CD4-positive, alpha-beta T cell treated with Interleukin-4 for 1 hour (primary cell): ENCODE measurements around the gene GALNT9.
"Not testable (repeated sequence)": the region's sequence is repeated elsewhere in the genome, so short reads cannot be mapped to it uniquely, and the experiment has no call there.

Source experiments
- DNase-seq, 2 donors: peaks; one replicate each; pipeline ENCODE4 v3.0.0-alpha.2; 2020 to 2022

GALNT9 gene

GRCh38 chr12:132311201-132311915, 18.0 kb downstream of the GALNT9 start:
- DNase-seq: no peak

GRCh38 chr12:132310181-132311040, 19.0 kb downstream of the GALNT9 start:
- DNase-seq: no peak

GRCh38 chr12:132309596-132310086, 19.7 kb downstream of the GALNT9 start:
- no peak for DNase-seq

DNA sequence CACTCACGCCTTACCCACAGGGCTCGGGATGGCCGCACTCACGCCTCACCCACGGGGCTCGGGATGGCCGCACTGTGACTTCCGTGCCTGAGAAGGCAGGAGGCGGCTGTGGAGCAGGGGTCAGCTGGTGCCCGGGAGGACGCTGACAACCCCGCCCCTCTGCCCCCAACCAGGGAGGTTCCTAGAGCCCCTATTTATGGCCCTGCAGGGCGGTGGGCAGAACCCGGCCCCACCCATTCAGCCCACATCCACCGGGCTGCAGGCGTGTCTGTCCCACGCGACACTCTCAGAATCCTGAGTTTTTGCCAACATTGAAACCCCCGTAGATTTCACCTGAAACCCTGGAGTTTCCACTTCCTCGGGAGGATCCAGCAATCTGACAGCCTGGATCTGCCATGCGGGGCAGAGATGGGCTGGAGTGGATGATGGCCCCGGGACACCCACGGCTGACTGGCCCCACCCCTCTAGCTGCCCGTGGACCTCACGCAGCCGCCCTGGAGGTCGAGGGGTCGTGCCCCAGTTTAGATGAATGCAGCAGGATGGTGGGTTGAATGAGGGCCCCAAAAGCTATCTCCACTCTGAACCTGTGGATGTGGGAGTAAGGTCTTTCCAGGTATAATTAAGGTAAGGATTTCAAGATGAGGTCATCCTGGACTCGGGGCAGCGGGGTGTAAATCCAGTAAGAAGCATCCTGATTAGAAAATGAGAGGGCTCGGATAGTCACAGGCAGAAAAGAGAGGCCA, 20.4 kb downstream of the GALNT9 start:
- no peak for DNase-seq

DNA sequence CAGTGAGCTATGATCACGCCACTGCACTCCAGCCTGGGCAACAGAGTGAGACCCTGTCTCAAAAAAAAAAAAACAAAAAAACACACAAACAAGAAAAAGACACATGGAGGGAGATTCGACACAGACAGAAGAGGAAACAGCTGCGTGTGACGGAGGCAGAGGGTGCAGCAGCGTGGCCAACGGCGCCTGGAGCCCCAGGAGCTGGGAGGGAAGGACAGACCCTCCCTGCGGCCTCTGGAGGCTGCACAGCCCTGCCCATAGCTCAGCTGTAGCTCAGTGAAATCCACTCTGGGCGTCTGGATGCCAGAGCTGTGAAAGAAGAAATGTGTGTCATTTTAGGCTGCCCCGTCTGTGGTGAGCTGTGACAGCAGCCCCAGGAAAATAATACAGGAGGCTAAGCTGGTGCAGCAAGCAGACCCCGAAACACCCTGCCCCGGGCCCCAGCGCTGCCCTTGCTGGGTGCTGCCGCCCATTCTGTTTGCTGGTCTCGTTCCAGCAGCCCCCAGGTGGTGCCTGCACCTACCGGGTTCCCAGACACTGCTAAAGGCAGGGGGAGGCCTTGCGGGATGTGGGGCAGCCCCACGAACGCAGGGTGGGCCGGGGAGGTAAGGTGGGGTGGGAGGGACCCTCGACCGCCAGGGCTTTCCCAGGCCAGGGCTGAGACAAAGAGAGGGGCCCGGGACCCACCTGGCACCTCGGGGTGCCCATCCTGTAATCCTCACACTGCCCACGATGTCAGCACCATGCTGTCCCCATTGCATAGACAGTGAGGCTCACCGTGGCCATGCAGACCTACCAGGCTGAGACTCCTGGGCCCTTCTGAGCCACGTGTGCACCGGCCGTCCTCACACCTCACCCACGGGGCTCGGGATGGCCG, 21.2 kb downstream of the GALNT9 start:
- no peak for DNase-seq

- DNase-seq: no peak
These were observed 22.6 kb downstream of the GALNT9 start for GRCh38 chr12:132306885-132307191.

DNA sequence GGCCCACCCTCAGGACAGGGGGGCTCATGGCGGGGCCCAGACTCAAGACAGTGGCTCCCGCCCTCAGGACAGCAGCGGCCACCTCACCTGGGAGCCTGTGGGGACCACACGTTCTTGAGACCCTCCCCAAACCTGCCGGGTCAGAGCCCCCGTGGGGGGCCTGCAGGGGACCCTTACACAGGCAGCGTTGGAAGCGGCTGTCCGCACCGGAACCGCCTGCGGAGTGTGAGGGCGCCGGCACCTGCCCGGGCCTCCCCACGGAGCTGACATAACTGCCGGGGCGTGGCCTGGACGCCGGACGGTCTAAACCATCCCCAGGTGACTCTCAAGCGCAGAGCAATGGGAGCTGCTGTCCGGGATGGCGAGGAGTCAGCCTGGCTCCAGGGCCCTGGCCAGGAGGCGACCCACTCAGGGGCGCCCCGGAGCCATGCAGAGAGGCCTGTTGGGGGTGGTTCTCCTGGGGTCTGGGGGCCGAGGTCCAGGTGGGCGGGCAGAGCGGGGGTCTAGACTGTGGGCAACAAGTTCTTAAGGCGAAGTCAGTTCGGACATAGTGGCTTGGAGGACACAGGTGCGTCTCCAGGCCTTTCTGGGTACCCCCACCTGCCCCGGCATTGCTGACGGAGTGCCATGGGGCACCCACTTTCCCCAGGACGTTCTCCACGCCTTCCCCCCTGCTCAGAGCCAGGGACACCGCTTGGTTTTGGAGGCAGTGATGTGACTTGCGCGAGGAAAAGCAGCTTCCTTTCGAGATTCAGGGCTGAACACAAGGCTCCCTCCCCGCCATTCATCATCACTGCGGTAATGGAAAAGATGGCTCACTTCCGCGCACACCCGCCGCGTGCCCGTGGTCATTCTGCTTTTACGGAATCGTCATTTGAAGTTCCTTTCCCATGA, 23.2 kb downstream of the GALNT9 start:
- no peak for DNase-seq

GRCh38 chr12:132305560-132305966, 23.8 kb downstream of the GALNT9 start:
- no peak for DNase-seq

DNA sequence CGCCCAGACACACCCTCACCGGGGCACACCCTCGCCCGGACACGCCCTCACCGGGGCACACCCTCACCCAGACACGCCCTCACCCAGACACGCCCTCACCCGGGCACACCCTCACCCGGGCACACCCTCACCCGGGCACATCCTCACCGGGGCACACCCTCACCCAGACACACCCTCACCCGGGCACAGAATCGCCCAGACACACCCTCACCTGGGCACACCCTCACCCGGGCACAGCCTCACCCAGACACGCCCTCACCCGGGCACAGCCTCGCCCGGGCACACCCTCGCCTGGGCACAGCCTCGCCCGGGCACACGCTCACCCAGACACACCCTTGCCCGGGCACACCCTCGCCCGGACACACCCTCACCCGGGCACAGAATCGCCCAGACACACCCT, 24.5 kb downstream of the GALNT9 start:
- DNase-seq: not testable (repeated sequence)

- not testable (repeated sequence) for DNase-seq
These were observed 25.5 kb downstream of the GALNT9 start for GRCh38 chr12:132303853-132304373.

- DNase-seq: no peak
These were observed 26.7 kb downstream of the GALNT9 start for GRCh38 chr12:132302466-132303358.

DNA sequence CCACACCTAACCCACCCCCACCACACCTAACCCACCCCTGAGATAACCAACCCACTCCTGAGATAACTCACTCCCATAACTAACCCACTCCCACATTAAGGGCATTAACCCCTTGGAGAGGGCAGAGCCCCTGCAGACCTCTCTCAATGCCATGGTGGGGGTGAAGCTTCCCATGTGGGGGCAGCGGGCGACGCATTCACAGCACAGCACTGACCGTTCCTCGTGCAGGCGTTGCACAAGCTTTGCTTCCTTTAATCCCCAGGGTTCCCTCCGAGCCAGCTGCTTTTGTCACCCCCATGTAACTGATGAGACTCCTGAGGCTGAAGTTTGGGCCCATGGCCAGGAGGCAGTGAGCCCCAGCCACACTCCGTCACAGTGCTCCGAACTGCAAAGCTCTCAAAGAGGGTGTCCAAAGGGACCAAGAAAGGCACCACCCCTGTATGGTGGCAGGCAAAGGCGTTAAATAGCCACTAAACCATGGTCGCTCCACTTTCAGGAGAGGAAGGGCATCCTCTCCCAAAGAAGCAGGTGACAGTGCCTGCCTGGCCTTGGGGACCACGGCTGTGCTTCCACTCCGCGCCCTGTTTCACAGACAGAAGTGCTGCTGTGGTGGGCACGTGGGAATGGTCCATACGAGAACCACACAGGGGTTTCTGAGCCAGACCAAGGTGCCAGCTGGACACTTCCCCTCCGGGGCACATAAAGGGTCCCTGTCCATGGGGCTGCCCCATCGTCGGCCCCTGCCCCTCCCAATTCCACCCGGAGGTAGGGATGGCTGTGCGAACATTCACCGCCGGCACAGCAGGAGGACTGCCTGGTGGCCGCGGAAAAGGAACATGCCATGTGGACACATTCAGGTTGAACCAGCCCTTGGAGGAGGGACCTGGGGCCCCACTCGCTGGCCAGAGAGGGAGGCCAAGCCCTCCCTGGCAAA, 28.3 kb downstream of the GALNT9 start:
- no peak for DNase-seq

GRCh38 chr12:132296063-132296462, 33.3 kb downstream of the GALNT9 start:
- DNase-seq: no peak

GRCh38 chr12:132295561-132295960, 33.8 kb downstream of the GALNT9 start:
- not testable (repeated sequence) for DNase-seq

GRCh38 chr12:132295101-132295526, 34.3 kb downstream of the GALNT9 start:
- DNase-seq: no peak

- DNase-seq: no peak
These were observed 35.0 kb downstream of the GALNT9 start for GRCh38 chr12:132294121-132295034.
